WERI-Rb-1 (cell line): Measurements from ENCODE around the gene NKAIN4.

ENCODE experiments used
- DNase-seq: peaks from one replicate; pipeline ENCODE4 v3.0.0-alpha.2; 2020
- H3K27ac ChIP-seq: fragments of 250-450 bp; sonication (Bioruptor Pico); 2 replicates; pipeline ENCODE4 v1.5.1; 2020; ENCODE audit warnings: mild to moderate bottlenecking, moderate library complexity
- H3K27me3 ChIP-seq: fragments of 250-450 bp; sonication (Bioruptor Pico); 2 replicates; pipeline ENCODE4 v1.5.1; 2021; ENCODE audit warnings: mild to moderate bottlenecking, low read depth, moderate library complexity; ENCODE audit not compliant: insufficient read depth, severe bottlenecking
- H3K36me3 ChIP-seq: fragments of 250-450 bp; sonication (Bioruptor Pico); 2 replicates; pipeline ENCODE4 v1.5.1; 2020; ENCODE audit warnings: mild to moderate bottlenecking, moderate library complexity
- H3K4me3 ChIP-seq: 2 replicates; pipeline ENCODE4 v1.5.1; 2011; ENCODE audit warnings: low read depth, mild to moderate bottlenecking, control low read depth, low read length
- H3K9me3 ChIP-seq: fragments of 250-450 bp; sonication (Bioruptor Pico); 2 replicates; pipeline ENCODE4 v1.5.1; 2021; ENCODE audit warnings: mild to moderate bottlenecking, moderate library complexity; ENCODE audit not compliant: severe bottlenecking
- CTCF ChIP-seq: IDR thresholded peaks from 2 replicates; pipeline ENCODE4 v1.5.1; 2011; ENCODE audit warnings: low read depth, mild to moderate bottlenecking, control low read depth, inconsistent platforms, low read length

Gene NKAIN4

GRCh38 chr20:63243604-63244247, 10.5 kb downstream of the NKAIN4 start:
- DNase-seq = no peak
- no peak overlapping the region for H3K4me3 ChIP-seq
- no peaks in the 10 kb centered on the region for H3K9me3 ChIP-seq
- TF ChIP-seq CTCF = no peak
- no peaks in the 10 kb centered on the region for H3K36me3 ChIP-seq
- peak overlapping the region; percentile 28; the same call in 1 of the 2 replicates for H3K27ac ChIP-seq
- no peaks in the 10 kb centered on the region for H3K27me3 ChIP-seq

GRCh38 chr20:63242736-63243135, 11.5 kb downstream of the NKAIN4 start:
- DNase-seq = no peak
- Histone ChIP-seq H3K27ac (no peak overlapping the region), H3K36me3 (no peaks in the 10 kb centered on the region), H3K9me3 (no peaks in the 10 kb centered on the region), H3K4me3 (no peak overlapping the region), H3K27me3 (no peaks in the 10 kb centered on the region)
- TF ChIP-seq CTCF = no peak

- no peaks in the 10 kb centered on the region for H3K9me3 ChIP-seq
- no peaks in the 10 kb centered on the region for H3K27me3 ChIP-seq
- no peak overlapping the region for H3K4me3 ChIP-seq
- no peak for TF ChIP-seq CTCF
- H3K27ac ChIP-seq = no peak overlapping the region
- DNase-seq = no peak
- H3K36me3 ChIP-seq = no peaks in the 10 kb centered on the region
Observed at GRCh38 chr20:63241272-63241671, 13.0 kb downstream of the NKAIN4 start.

GRCh38 chr20:63240004-63240403, 14.3 kb downstream of the NKAIN4 start:
- H3K27me3 ChIP-seq = no peaks in the 10 kb centered on the region
- H3K36me3 ChIP-seq = no peaks in the 10 kb centered on the region
- no peak for DNase-seq
- no peak overlapping the region for H3K4me3 ChIP-seq
- no peak for TF ChIP-seq CTCF
- no peak overlapping the region for H3K27ac ChIP-seq
- no peaks in the 10 kb centered on the region for H3K9me3 ChIP-seq

- no peak for TF ChIP-seq CTCF
- DNase-seq = no peak
- H3K9me3 ChIP-seq = no peaks in the 10 kb centered on the region
- no peak overlapping the region for H3K27ac ChIP-seq
- no peaks in the 10 kb centered on the region for H3K36me3 ChIP-seq
- no peak overlapping the region for H3K4me3 ChIP-seq
- H3K27me3 ChIP-seq = no peaks in the 10 kb centered on the region
Observed at GRCh38 chr20:63239431-63239830, 14.8 kb downstream of the NKAIN4 start.
